ENCODE results near the gene NRL. TPM values are rescaled to one million over a fixed set of nuclear protein-coding genes. Genes with fewer than 3 reads are reported as not detected.

The NRL gene
- total RNA-seq, 1 experiment from 2014 or later: 2.5 TPM

DNA sequence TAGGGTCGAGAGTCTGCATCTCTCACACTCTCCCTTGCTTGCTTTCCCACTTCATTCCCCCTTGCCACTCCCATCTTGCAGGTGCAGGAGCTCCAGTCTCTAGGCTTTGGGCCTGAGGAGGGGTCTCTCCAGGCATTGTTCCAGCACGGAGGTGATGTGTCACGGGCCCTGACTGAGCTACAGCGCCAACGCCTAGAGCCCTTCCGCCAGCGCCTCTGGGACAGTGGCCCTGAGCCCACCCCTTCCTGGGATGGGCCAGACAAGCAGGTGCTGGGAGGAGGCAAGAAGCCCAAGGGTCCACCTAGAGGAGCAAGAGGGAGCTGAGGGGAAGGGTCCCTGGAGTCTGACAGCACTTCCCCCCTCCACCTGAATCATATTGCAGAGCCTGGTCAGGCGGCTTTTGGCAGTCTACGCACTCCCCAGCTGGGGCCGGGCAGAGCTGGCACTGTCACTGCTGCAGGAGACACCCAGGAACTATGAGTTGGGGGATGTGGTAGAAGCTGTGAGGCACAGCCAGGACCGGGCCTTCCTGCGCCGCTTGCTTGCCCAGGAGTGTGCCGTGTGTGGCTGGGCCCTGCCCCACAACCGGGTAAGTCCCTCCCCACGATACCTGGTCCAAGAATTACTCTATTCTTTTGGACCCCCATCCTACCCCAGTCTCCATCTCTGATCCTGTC is 36.8 kb upstream of the NRL start:
- no peak overlapping the region for H3K9ac ChIP-seq (ENCODE audit: extremely low read depth, insufficient read length, low read length)
- H3K4me1 ChIP-seq (ENCODE audit: insufficient read depth, low read length): no peaks in the 10 kb centered on the region
- H4K91ac ChIP-seq (ENCODE audit: insufficient read length, low read depth, low read length): no peak overlapping the region
- peaks cover 4% of the 10 kb centered on the region for H3K79me1 ChIP-seq (ENCODE audit: insufficient read depth, low read depth, low read length, poor library complexity, severe bottlenecking)
- H4K8ac ChIP-seq (replicated peaks; ENCODE audit: insufficient read length, low read depth, low read length): no peak overlapping the region
- no peak overlapping the region for H3K27ac ChIP-seq (ENCODE audit: insufficient read length, low read depth, low read length)
- Mint-ChIP-seq H3K9me3 (no peaks in the 10 kb centered on the region), H3K27me3 (ENCODE audit: low read depth) (no peaks in the 10 kb centered on the region), H3K27ac (no peak overlapping the region), H3K4me3 (peak overlapping the region in 1 of 2 experiments; percentile 34; a peak in 1 of 5 replicates), H3K36me3 (ENCODE audit: insufficient read depth in 1 of 3, low read depth in 3 of 3) (peaks cover 36 to 72% (median 64%) of the 10 kb centered on the region in 3 experiments), H3K4me1 (peaks cover 9 to 13% of the 10 kb centered on the region in 2 experiments)
- no peak overlapping the region for H3K23ac ChIP-seq (ENCODE audit: insufficient read length, low read depth, low read length)
- H4K20me1 ChIP-seq (ENCODE audit: control insufficient read depth, insufficient read depth, insufficient read length): no peaks in the 10 kb centered on the region
- no peak overlapping the region for H3K4me2 ChIP-seq (ENCODE audit: insufficient read depth, insufficient read length, low read length)
- DNase-seq: no peak
- H3T11ph ChIP-seq (ENCODE audit: low read length): no peak overlapping the region
- H3K18ac ChIP-seq (ENCODE audit: insufficient read length, low read depth, low read length): no peak overlapping the region
- no peak overlapping the region for H2BK15ac ChIP-seq (ENCODE audit: low read depth, low read length)
- no peak overlapping the region for H2BK120ac ChIP-seq (ENCODE audit: low read depth, low read length, poor library complexity, severe bottlenecking)
- no peak overlapping the region for H3K56ac ChIP-seq (ENCODE audit: insufficient read length, low read depth, low read length)
- TF ChIP-seq, protein P1, sequence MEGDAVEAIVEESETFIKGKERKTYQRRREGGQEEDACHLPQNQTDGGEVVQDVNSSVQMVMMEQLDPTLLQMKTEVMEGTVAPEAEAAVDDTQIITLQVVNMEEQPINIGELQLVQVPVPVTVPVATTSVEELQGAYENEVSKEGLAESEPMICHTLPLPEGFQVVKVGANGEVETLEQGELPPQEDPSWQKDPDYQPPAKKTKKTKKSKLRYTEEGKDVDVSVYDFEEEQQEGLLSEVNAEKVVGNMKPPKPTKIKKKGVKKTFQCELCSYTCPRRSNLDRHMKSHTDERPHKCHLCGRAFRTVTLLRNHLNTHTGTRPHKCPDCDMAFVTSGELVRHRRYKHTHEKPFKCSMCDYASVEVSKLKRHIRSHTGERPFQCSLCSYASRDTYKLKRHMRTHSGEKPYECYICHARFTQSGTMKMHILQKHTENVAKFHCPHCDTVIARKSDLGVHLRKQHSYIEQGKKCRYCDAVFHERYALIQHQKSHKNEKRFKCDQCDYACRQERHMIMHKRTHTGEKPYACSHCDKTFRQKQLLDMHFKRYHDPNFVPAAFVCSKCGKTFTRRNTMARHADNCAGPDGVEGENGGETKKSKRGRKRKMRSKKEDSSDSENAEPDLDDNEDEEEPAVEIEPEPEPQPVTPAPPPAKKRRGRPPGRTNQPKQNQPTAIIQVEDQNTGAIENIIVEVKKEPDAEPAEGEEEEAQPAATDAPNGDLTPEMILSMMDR (conservative IDR thresholded peaks at IDR 0.05): no peak
- WGBS (ENCODE audit: extremely low coverage, insufficient read length, low lambda C conversion rate): no CpG with 5 or more reads among the region's 16 CpGs
- H4K5ac ChIP-seq (ENCODE audit: insufficient read length, low read depth, low read length): no peak overlapping the region
- peaks cover 11% of the 10 kb centered on the region for H3K23me2 ChIP-seq (ENCODE audit: insufficient read length, low read depth, low read length, poor library complexity, severe bottlenecking)
- no peak overlapping the region for H2AFZ ChIP-seq (ENCODE audit: low read length)
- peaks cover 8% of the 10 kb centered on the region; the same call in 1 of the 2 replicates for H3K79me2 ChIP-seq (ENCODE audit: insufficient read depth, low read length)
- H2BK20ac ChIP-seq (ENCODE audit: low read depth, low read length, poor library complexity, severe bottlenecking): no peak overlapping the region
- H3K4ac ChIP-seq (ENCODE audit: low read depth, low read length): no peak overlapping the region
- H2AK5ac ChIP-seq (ENCODE audit: insufficient read length, low read length): no peak overlapping the region
- H2BK12ac ChIP-seq (ENCODE audit: insufficient read length, low read depth, low read length): no peak overlapping the region
- no peak overlapping the region for H2BK5ac ChIP-seq (ENCODE audit: insufficient read length, low read length)
- no peak overlapping the region for H3K14ac ChIP-seq (ENCODE audit: insufficient read depth, low read length)
- H3K9me3 ChIP-seq (ENCODE audit: control insufficient read depth, low read depth, low read length): no peaks in the 10 kb centered on the region
- no peaks in the 10 kb centered on the region for H3K27me3 ChIP-seq (ENCODE audit: insufficient read depth, low read length)

All from H9 (cell line).